ENCODE results near the gene HOMER3. TPM values are rescaled to one million over a fixed set of nuclear protein-coding genes. Genes with fewer than 3 reads are reported as not detected.

HOMER3 gene
- total and polyA plus RNA-seq, 2 experiments from 2014 or later: 16.7 to 38.4 TPM

- H3K27ac ChIP-seq (ENCODE audit: low read depth): no peak overlapping the region
- Mint-ChIP-seq H3K27me3 (ENCODE audit: insufficient read depth, low read depth, poor library complexity) (peaks cover 11% of the 10 kb centered on the region), H3K4me3 (peak overlapping the region; percentile 69), H3K4me1 (peaks cover 4% of the 10 kb centered on the region; the same call in 2 of the 3 replicates), H3K36me3 (ENCODE audit: low read depth) (peaks cover 44% of the 10 kb centered on the region), H3K27ac (peak overlapping the region; percentile 86), H3K9me3 (no peaks in the 10 kb centered on the region)
- H3K4me2 ChIP-seq: peak overlapping the region; percentile 86
- peak; percentile 98 for DNase-seq (ENCODE audit: low spot score)
- peaks cover 8% of the 10 kb centered on the region; the same call in 1 of the 2 replicates for H3K4me1 ChIP-seq (ENCODE audit: insufficient read depth)
- no peak overlapping the region for H2AFZ ChIP-seq
- H3K9me2 ChIP-seq (ENCODE audit: insufficient read depth): no peaks in the 10 kb centered on the region
- TF ChIP-seq NANOG (IDR thresholded peaks at IDR 0.05; ENCODE audit: borderline replicate concordance) (no peak), ETS1 (IDR thresholded peaks at IDR 0.05) (no peak), ZNF331 (CRISPR knock-in tag; IDR thresholded peaks at IDR 0.05; ENCODE audit: low read depth) (no peak), EZH2phosphoT487 (IDR thresholded peaks at IDR 0.05; ENCODE audit: unreplicated experiment) (no peak), POLR2AphosphoS5 (IDR thresholded peaks at IDR 0.05; ENCODE audit: low read depth) (no peak; the same call in 1 of the 2 replicates), JUNB (IDR thresholded peaks at IDR 0.05; ENCODE audit: unreplicated experiment) (no peak), ZNF462 (CRISPR knock-in tag; IDR thresholded peaks at IDR 0.05) (no peak)
- ATAC-seq: peak; percentile 84
- no peaks in the 10 kb centered on the region; the same call in 1 of the 2 replicates for H4K20me1 ChIP-seq (replicated peaks; ENCODE audit: insufficient read depth)
- H3F3A ChIP-seq (replicated peaks; ENCODE audit: low read depth): peaks cover 4% of the 10 kb centered on the region; the same call in 1 of the 2 replicates
- no peaks in the 10 kb centered on the region for H3K36me3 ChIP-seq (ENCODE audit: insufficient read depth)
- no peaks in the 10 kb centered on the region for H3K27me3 ChIP-seq (ENCODE audit: insufficient read depth)
- H3K79me2 ChIP-seq (replicated peaks; ENCODE audit: insufficient read depth): no peaks in the 10 kb centered on the region
- peak overlapping the region; percentile 69 for H3K4me3 ChIP-seq
Observed at GRCh38 chr19:18932216-18932841, 8.7 kb downstream of the HOMER3 start.

Measured in GM23338 (cell line).